ENCODE results near the gene SCN1B.

Gene SCN1B

DNA sequence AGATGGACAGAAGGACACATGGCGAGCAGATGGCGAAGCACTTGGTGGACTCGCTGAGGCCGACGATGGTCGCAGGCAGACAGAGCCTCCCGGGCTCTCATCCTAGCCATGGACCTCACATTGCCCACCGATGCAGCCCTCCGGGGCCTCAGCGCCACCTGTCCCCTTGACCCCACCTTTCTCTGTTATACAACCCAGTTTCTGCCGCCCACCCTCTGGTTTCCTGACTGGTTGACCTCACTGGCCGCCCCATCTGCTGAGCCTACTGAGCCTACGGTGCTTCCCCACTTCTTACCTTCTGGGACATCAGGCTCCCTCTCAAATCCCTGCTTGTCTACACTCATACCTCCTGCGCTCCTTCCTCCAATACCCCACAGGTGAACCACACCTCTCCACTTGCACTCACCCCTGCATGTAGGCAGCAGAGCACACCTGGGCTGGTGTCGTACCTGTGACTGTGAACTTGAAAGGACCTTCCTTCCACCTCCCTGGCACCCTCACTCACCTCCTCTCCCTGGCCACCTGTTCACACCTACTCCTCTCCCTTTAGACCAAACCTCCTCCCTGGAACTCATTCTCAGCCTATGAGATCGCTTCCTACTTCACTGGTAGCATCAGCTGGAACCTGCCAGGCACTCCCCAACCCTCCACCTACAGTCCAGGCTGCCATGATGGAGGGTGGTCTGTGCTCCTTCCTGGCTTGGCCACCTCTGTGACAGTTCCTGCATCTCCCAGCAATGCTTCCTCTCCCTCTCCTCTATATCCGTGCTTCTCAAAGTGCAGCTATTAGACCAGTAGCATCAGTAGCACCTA is 47.3 kb downstream of the SCN1B start:
- no peak for DNase-seq (ENCODE audit: extremely low spot score)
- ChIA-PET POLR2A (no interaction called here), CTCF (no interaction called here)
- TF ChIP-seq ZNF384 (IDR thresholded peaks at IDR 0.05) (no peak), BHLHE40 (IDR thresholded peaks at IDR 0.05; ENCODE audit: borderline replicate concordance) (no peak), HDGF (IDR thresholded peaks at IDR 0.05; ENCODE audit: borderline replicate concordance) (no peak), SP1 (IDR thresholded peaks at IDR 0.05) (no peak), FOXA1 (IDR thresholded peaks at IDR 0.05) (no peak), L3MBTL2 (conservative IDR thresholded peaks at IDR 0.05) (no peak), CTBP1 (IDR thresholded peaks at IDR 0.05; ENCODE audit: borderline replicate concordance) (no peak), FOXM1 (IDR thresholded peaks at IDR 0.05; ENCODE audit: borderline replicate concordance) (no peak), FOXK2 (IDR thresholded peaks at IDR 0.05) (no peak), SUZ12 (IDR thresholded peaks at IDR 0.05) (no peak), TARDBP (IDR thresholded peaks at IDR 0.05) (no peak), ELF4 (IDR thresholded peaks at IDR 0.05) (no peak), PKNOX1 (IDR thresholded peaks at IDR 0.05) (no peak), LEF1 (IDR thresholded peaks at IDR 0.05; ENCODE audit: borderline replicate concordance) (no peak)

DNA sequence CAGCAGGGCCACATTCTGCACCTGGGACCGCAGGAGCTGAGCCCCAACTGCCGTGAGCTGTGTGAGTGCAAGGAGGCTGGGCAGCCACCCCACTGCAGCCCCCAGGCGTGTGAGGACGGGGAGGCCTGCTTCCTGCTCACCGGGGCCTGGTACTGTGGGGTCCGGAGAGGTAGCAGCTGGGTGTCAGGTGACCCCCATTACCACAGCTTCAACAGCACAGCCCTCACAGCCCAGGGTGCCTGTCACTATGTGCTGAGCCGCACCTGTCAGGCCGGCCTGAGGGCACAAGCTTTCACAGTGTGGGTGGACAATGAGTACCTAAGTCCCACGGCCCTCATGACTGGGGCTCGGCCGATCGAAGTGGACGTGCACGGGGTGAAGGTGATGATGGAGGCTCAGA is 49.6 kb downstream of the SCN1B start:
- CTCF ChIA-PET = interaction anchor here (1.0 kb wide), 1 partner anchor 13 kb away, joined by 3 read pairs; no protein-coding TSS in a partner anchor
- TF ChIP-seq BHLHE40 (IDR thresholded peaks at IDR 0.05; ENCODE audit: borderline replicate concordance) = no peak
- no peak for TF ChIP-seq CTBP1 (IDR thresholded peaks at IDR 0.05; ENCODE audit: borderline replicate concordance)
- no peak for TF ChIP-seq NFRKB (IDR thresholded peaks at IDR 0.05)
- TF ChIP-seq LEF1 (IDR thresholded peaks at IDR 0.05; ENCODE audit: borderline replicate concordance) = no peak
- TF ChIP-seq ARNT (IDR thresholded peaks at IDR 0.05) = no peak
- TF ChIP-seq FOXM1 (IDR thresholded peaks at IDR 0.05; ENCODE audit: borderline replicate concordance) = no peak
- TF ChIP-seq ELF4 (IDR thresholded peaks at IDR 0.05) = no peak
- no peak for TF ChIP-seq L3MBTL2 (conservative IDR thresholded peaks at IDR 0.05)
- no peak for TF ChIP-seq TARDBP (IDR thresholded peaks at IDR 0.05)
- TF ChIP-seq FOXA1 (IDR thresholded peaks at IDR 0.05) = no peak
- TF ChIP-seq PKNOX1 (IDR thresholded peaks at IDR 0.05) = no peak
- TF ChIP-seq HDGF (IDR thresholded peaks at IDR 0.05; ENCODE audit: borderline replicate concordance) = no peak
- TF ChIP-seq ZNF384 (IDR thresholded peaks at IDR 0.05) = no peak
- TF ChIP-seq SP1 (IDR thresholded peaks at IDR 0.05) = no peak
- TF ChIP-seq FOXK2 (IDR thresholded peaks at IDR 0.05) = no peak
- TF ChIP-seq SUZ12 (IDR thresholded peaks at IDR 0.05) = no peak
- POLR2A ChIA-PET = no interaction called here
- no peak for DNase-seq (ENCODE audit: extremely low spot score)

- no peak for TF ChIP-seq ARNT (IDR thresholded peaks at IDR 0.05)
- TF ChIP-seq L3MBTL2 (conservative IDR thresholded peaks at IDR 0.05) = no peak
- no peak for TF ChIP-seq TARDBP (IDR thresholded peaks at IDR 0.05)
- TF ChIP-seq SP1 (IDR thresholded peaks at IDR 0.05) = no peak
- ChIA-PET POLR2A (no interaction called here), CTCF (interaction anchor here (1.0 kb wide), 1 partner anchor 14 kb away, joined by 3 read pairs; no protein-coding TSS in a partner anchor)
Measured at GRCh38 chr19:35080613-35081170, 50.4 kb downstream of the SCN1B start.

GRCh38 chr19:35081201-35081600 is 50.9 kb downstream of the SCN1B start:
- ChIA-PET CTCF (no interaction called here), POLR2A (no interaction called here)
- TF ChIP-seq SP1 (IDR thresholded peaks at IDR 0.05) = no peak
- TF ChIP-seq FOXA1 (IDR thresholded peaks at IDR 0.05) = no peak
- no peak for TF ChIP-seq FOXK2 (IDR thresholded peaks at IDR 0.05)
- no peak for TF ChIP-seq ZNF384 (IDR thresholded peaks at IDR 0.05)
- no peak for TF ChIP-seq NFRKB (IDR thresholded peaks at IDR 0.05)
- TF ChIP-seq HDGF (IDR thresholded peaks at IDR 0.05; ENCODE audit: borderline replicate concordance) = no peak
- no peak for TF ChIP-seq FOXM1 (IDR thresholded peaks at IDR 0.05; ENCODE audit: borderline replicate concordance)
- TF ChIP-seq L3MBTL2 (conservative IDR thresholded peaks at IDR 0.05) = no peak
- no peak for TF ChIP-seq PKNOX1 (IDR thresholded peaks at IDR 0.05)
- TF ChIP-seq TARDBP (IDR thresholded peaks at IDR 0.05) = no peak
- no peak for TF ChIP-seq CTBP1 (IDR thresholded peaks at IDR 0.05; ENCODE audit: borderline replicate concordance)
- no peak for TF ChIP-seq BHLHE40 (IDR thresholded peaks at IDR 0.05; ENCODE audit: borderline replicate concordance)
- TF ChIP-seq SUZ12 (IDR thresholded peaks at IDR 0.05) = no peak
- TF ChIP-seq ARNT (IDR thresholded peaks at IDR 0.05) = no peak
- TF ChIP-seq ELF4 (IDR thresholded peaks at IDR 0.05) = no peak

More at GRCh38 chr19:35080613-35081170, 50.4 kb downstream of the SCN1B start:
- no peak for DNase-seq (ENCODE audit: extremely low spot score)

GRCh38 chr19:35083691-35084508 is 53.6 kb downstream of the SCN1B start:
- DNase-seq (ENCODE audit: extremely low spot score) = no peak
- TF ChIP-seq FOXM1 (IDR thresholded peaks at IDR 0.05; ENCODE audit: borderline replicate concordance) = no peak
- TF ChIP-seq HDGF (IDR thresholded peaks at IDR 0.05; ENCODE audit: borderline replicate concordance) = no peak
- TF ChIP-seq NFRKB (IDR thresholded peaks at IDR 0.05) = no peak
- TF ChIP-seq LEF1 (IDR thresholded peaks at IDR 0.05; ENCODE audit: borderline replicate concordance) = no peak
- no peak for TF ChIP-seq TARDBP (IDR thresholded peaks at IDR 0.05)
- no peak for TF ChIP-seq ARNT (IDR thresholded peaks at IDR 0.05)
- no peak for TF ChIP-seq FOXA1 (IDR thresholded peaks at IDR 0.05)
- TF ChIP-seq BHLHE40 (IDR thresholded peaks at IDR 0.05; ENCODE audit: borderline replicate concordance) = no peak
- TF ChIP-seq FOXK2 (IDR thresholded peaks at IDR 0.05) = no peak
- TF ChIP-seq L3MBTL2 (conservative IDR thresholded peaks at IDR 0.05) = no peak
- TF ChIP-seq SUZ12 (IDR thresholded peaks at IDR 0.05) = no peak
- TF ChIP-seq ZNF384 (IDR thresholded peaks at IDR 0.05) = no peak
- no peak for TF ChIP-seq PKNOX1 (IDR thresholded peaks at IDR 0.05)
- no peak for TF ChIP-seq SP1 (IDR thresholded peaks at IDR 0.05)
- TF ChIP-seq CTBP1 (IDR thresholded peaks at IDR 0.05; ENCODE audit: borderline replicate concordance) = no peak
- TF ChIP-seq ELF4 (IDR thresholded peaks at IDR 0.05) = no peak
- ChIA-PET POLR2A (no interaction called here), CTCF (no interaction called here)

More at GRCh38 chr19:35081201-35081600, 50.9 kb downstream of the SCN1B start:
- DNase-seq (ENCODE audit: extremely low spot score) = no peak

Data from HEK293T (cell line).